ENCODE results near the gene TUBB4B.
A peak's percentile ranks its signal among the peaks of the same experiment; 100 is the strongest.

TUBB4B gene

DNA sequence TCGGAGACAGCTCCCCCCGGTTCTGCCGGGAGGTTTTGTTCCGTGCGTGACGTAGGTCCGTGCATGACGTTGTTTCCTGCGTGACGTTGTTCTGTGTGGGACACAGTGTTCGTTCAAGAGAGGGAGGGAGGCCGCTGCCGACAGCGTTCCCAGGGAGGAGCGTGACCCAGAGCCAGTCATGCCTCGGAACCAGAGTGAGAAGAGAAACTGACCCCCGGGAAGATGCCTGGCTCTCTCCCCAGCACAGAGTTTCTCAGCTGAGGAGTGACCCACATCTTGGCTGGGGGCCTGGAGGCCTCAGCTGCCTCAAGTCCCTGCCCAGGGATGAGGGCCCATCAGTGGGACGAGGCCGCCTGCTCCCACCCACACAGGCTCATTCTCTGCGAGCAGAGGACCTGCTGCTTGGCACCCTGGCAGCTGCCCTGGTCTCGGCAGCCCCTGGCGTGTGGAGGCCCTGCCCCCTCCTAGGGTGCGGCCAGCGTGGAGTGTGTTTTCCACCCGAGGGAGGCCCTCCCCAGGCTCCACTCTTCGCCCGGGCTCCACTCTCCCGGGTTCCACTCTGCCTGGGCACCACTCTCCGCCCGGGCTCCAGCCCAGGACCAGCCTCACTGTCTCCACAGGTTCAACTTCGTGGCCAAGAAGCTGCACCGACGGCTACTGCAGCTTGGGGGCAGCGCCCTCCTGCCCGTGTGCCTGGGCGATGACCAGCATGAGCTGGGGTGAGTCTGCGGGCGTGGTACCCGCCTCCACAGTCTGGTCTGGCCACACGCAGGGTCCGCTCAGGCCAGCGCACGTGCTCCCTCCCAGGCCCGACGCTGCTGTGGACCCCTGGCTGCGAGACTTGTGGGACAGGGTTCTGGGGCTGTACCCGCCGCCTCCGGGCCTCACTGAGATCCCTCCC lies 27.7 kb upstream of the TUBB4B start:
- no peak for DNase-seq

DNA sequence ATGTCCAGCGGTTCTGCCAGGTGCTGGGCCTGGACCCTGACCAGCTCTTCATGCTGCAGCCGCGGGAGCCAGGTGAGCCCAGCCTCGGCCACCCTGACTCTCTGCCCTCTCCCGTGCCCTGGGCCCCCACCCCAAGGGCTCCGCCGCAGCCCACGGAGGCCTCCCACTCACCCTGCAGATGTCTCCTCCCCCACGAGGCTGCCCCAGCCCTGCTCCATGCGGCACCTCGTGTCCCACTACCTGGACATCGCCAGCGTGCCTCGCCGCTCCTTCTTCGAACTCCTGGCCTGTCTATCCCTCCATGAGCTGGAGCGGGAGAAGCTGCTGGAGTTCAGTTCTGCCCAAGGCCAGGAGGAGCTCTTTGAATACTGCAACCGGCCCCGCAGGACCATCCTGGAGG lies 26.5 kb upstream of the TUBB4B start:
- DNase-seq = no peak

DNA sequence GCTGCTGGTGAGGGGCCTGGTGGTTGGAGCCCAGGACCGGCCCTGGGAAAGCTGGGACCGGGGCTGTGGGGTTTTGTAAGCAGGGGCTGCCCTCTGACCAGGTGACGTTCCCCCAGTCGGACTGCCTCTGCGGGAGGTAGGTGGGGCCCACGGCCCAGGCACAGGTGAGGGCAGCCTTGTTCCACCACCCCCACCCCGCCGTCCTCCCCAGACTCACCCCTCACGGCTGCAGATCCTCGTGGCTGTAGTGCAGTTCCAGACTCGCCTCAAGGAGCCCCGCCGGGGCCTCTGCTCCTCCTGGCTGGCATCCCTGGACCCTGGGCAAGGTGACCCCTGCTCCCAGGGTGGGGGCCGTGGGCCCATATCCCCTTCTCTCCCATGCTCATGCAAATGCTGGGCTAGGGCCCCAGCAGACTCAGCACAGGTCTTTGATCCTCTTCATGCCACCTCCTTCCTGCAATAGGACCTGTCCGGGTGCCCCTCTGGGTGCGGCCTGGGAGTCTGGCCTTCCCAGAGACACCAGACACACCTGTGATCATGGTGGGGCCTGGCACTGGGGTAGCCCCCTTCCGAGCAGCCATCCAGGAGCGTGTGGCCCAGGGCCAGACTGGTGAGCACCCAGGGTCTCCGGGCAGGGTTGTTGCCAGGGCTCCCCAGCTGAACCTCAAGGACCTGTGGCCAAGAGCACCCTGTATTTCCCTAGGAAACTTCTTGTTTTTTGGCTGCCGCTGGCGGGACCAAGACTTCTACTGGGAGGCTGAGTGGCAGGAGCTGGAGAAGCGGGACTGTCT lies 25.7 kb upstream of the TUBB4B start:
- no peak for DNase-seq

DNA sequence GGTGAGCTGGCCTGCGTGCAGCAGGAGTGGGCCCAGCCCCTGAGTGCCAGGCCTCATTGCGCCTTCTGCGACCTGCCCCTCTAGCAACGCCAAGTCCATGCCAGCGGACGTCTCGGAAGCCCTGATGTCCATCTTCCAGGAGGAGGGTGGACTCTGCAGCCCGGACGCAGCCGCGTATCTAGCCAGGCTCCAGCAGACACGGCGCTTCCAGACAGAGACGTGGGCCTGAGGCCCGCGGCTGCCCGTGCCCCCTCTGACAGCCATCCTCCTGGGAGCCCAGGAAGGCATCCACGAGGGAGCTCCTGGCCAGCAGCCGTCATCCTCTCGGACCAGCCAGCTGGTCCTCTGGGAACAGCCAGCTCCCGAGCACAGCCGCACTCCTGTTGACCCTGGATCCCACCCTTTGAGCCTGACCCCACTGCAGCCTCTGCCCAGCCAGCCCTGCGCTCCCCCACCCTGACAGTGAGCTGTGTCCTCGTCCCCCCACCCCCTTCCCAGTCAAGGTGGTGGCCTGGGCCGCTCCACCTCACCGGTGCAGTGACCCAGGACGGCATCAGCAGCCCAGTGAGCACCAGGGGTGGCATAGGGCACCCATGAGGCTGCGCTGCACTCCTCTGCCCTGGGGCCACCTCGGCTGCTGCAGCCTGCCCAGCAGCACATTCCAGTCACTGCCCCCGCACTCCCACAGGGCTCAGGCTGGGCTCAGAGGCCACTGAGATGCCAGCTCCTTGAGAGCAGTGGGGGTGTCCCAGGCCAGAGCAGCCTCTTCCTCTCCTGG lies 24.7 kb upstream of the TUBB4B start:
- no peak for DNase-seq

DNA sequence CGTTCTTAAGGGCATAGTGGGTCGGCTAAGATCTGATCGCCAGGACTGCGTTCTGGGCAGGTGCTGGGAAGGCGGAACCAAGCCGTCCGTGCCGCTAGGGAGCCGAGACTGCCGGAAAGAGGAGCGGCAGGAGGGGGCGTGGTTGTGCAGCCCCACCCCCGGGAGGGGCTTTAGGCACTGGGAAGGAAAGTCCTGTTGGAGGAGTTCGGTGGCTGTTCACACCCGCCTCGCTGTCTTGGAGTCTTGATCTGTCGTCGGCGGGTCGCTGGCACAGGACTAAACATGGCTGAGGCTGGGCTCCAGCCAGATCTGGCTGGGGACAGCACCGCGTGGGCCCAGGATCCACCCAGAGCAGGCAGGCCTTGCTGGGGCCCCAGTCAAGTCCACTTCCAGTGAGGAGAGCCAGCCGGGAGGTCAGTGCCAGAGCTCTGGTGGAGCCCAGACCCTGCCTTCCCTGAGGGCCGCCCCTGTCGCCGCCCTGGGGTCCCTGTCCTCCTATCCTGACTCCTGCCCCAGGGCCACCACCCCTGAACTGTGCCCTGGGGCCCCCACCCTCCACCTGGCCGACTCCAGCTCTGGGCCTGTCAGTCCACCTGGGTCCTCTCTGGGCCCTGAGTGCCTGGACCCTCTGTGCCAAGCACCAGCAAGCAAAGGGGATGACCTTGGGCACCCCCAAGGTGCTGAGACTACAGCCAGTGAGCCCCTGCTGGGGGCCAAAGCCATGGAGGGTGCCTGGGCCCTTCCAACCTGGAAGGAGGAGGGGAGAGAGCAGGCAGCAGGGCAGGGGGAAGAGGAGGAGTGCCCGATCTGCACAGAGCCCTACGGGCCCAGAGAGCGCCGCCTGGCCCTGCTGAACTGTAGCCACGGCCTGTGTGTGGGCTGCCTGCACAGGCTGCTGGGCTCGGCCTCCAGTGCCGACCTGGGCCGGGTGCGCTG lies 23.5 kb upstream of the TUBB4B start:
- DNase-seq = no peak

DNA sequence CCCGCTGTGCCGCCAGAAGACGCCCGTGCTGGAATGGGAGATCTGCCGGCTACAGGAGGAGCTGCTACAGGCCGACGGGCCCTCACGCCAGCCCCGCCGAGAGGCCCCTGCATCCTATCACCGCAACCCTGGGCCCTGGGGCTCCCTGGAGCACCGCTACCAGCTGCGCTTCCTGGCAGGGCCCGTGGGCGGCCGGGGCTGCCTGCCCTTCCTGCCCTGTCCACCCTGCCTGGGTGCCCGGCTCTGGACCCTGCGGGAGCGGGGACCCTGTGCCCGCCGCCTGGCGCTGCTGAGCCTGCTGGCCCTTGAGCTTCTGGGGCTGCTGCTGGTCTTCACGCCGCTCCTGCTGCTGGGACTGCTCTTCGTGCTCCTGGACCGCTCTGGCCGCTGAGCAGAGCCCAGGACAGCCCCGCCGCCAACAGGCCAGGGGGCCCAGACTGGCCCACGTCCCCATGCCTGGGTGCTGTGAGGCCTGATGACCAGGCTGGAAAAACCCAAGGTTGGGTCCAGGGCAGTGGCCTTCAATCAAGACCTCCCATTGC lies 22.8 kb upstream of the TUBB4B start:
- no peak for DNase-seq

DNA sequence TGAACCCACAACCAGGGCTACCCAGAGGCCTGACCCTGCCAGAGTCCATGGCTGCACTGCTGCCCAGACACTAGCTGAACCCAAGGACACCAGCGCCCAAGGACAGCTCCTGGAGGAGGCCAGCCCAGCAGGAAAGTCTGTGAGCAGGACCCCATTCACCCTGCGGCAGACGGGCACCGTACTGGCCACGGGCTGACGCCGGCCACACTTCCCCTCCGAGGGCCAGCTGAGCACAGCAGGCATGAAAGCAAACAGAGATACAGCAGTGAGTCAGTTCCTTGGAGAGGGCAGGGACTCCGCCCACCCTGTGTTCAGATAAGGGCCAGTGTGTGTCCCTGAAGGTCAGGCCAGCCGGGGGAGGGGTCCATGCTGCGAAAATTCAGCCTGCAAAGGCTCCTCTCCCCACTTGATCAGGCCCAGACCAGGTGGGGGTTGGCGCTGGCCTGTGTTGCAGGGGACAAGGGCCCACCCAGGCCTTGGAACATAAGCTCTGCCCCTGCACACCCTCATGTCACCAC lies 22.3 kb upstream of the TUBB4B start:
- DNase-seq = peak; percentile 22

DNA sequence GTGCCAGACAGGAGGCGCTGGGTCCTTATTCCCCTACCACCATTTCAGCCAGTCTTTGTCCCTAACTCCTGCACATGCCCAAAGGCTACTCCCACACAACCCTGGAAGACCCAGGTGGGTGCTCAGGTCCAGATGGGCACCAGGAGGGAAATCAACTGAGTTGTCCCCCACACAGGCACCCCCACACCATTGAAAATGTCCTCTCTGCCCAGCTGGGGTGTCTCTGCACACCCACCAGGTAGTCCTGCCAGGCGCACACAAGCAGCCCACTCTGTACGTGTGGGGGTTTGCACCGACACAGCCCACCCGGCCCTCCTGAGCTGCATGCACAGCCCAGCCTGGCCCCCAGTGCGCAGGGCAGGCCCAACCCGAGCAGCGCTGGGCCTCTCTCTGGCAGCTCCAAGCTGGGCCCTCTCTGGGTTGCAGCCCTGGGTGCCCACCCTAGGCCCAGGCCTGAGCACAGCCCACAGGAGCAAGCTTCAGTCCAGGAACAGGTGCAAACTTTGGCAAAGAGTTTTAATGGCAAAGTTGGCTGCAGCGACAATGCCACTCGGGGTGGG lies 21.2 kb upstream of the TUBB4B start:
- no peak for DNase-seq

DNA sequence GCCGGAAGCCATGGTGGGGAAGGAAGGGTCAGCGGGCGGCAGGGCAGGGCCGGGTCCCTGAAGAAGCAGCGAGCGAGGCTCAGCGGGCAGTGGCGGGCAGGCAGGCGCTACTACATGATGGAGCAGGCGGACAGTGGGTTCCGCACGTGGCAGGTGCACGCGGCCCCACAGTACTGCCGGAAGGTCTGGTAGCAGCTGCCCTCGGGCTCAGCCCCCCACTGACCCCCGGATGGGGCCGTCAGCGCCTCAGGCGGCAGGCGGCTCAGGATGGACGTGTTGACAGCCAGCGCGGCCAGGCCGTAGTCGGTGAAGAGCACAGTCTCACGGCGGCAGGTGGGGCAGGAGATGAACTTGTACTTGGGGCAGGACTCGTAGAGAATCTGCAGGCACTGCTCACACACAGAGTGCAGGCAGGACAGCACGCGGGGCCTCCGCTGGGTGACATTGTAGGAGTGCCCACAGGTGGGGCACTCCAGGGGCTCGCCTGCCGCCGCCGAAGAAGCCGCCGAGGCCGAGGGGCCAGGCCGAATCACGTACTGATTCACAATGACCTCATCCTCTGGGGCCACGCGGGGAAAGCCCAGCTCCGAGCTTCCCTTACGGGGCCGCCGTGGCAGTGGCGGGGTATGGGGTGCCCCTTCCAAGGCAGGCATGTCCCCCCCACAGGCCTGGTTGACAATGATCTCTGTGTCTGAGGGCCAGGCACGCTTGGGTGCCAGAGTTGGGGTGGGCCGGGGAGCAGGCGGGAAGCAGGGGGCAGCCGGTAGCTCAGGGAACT lies 20.6 kb upstream of the TUBB4B start:
- DNase-seq = no peak

DNA sequence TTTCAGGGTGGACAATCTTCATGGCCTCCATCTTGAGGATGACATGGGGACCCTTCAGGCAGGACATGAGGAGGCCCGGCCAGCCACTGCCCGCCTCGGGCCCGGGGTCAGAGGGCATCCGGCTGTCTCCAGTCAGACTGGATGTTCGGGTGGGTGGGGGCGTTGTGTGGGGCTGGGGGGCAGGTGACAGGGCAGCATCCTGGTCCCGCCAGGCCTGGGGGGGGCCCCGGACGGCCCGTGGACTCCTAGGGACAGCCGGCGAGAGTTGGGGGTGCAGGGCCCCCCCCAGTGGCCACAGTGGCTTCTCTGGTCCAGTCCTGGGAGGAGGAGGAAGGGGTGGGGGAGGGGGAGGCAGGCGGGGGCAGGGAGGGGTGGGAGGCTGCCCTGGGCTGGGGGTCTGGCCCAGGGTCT lies 20.0 kb upstream of the TUBB4B start:
- DNase-seq = no peak

DNA sequence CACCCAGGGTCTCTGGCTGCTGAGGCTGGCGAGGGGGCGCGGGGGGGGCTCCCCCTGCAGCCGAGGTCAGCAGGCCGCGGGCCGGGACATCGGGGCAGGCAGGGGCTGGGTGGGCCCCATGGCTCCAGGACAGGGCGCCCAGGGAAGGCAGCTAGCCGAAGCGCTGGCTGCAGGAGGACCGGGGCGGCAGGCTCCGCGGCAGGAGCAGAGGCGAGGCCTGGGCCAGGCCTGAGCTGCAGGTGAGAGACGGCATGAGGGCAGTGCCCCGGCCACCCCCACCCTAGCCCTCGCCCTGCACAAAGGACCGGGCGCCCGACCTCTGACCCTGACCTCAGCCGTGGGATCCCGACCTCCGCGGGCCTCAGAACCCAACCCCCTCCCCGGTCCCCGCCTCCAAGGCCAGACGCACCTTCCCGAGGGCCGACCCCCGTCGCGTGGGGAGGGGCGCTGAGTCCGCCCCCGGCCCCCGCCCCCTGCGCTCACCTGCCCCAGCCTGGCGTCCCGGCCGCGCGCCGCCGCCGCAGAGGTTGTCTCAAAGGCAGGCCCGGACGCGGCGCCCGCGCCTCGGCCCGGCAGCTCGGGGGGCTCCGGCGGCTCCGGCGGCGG lies 19.5 kb upstream of the TUBB4B start:
- DNase-seq = no peak

DNA sequence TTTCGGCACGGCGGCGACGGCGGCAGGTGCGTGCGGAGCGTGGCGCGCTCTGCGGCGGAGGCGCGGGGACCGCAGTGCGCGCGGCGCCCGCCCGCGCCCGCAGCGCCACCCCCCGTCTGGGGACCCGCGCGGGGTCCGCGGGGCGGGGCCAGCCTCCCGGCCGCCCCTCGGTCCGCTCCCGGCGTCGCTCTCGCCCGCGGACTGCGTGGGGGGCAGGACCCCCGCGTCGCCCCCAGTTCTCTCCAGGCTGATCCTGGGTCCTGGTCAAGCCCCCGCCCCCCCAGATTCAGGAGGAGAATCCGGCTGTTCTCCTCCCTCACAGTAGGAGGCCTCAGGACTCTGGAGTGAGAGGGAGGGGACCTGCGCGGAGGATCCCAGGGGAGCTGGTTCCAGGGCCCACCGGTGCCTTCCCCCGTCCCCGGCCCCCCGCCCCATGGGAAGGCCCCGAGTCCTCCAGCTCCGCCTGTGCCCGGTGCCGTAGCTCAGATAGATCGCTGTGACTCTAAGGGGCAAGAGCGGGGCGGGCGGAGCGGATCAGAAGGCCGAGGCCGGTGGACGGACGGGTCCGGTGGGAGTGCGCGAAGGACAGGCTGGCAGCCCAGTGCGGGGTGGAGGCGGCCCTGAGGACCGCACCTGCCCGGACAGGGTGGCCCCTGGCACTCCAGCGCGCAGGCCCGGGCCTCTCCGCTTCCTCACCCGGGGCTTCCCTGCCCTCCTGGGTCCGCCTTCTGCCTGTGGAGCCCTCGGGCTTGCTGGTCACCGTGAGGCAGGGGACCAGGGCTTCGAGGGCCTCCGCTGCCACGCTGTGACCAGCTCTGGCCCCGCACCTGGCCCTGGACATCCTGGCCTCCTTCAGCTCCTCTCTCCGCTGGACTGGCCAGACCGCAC lies 18.7 kb upstream of the TUBB4B start, which contains the start of gene RNF208:
Gene RNF208 (minus strand): TSS at position 51 of the 888 bp plus-strand sequence. CDS start 1,028 bp downstream, outside the sequence.
- DNase-seq = no peak

DNA sequence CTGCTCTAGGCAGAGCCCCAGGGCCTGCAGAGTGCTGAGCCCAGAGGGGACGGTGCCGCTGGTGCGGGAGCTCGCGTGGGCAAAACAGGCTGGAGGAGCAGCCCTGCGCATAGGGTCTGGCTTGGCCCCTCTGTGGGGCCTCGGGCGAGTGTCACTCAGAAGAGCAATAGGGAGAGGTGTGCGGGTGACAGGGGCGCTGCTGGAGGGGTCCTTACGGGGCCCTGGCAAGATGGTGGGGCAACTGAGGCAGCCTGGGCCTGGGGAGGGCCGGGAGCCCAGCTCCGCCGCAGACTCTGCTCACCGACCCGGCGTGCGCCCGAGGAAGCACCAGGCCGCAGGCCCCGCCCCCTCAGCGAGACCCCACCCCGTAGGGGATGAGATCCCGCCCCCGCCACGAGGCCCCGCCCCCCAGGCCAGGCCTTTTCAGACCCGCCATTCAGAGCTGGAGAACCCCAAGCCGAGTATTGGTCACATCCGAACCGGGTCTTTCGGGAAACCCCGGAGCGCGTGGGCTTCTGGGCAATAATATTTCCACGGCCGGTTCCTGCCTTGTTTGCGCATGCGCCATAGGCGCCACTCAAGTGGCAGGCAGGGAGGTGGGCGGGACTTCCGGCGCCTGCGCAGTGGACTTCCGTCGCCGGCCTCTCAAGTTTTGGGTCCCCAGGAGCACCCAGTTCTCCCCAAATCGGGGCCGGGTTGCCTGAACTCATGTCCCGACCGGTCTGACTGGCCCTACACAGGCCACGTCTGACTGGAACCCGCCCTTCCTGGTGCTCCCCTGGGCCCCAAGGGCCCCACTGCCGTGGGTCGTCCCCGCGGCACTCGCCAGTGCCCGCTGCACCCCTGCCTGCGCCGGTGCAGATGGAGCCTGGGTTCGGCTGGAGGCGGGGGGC lies 17.8 kb upstream of the TUBB4B start:
- peak; percentile 99 for DNase-seq

DNA sequence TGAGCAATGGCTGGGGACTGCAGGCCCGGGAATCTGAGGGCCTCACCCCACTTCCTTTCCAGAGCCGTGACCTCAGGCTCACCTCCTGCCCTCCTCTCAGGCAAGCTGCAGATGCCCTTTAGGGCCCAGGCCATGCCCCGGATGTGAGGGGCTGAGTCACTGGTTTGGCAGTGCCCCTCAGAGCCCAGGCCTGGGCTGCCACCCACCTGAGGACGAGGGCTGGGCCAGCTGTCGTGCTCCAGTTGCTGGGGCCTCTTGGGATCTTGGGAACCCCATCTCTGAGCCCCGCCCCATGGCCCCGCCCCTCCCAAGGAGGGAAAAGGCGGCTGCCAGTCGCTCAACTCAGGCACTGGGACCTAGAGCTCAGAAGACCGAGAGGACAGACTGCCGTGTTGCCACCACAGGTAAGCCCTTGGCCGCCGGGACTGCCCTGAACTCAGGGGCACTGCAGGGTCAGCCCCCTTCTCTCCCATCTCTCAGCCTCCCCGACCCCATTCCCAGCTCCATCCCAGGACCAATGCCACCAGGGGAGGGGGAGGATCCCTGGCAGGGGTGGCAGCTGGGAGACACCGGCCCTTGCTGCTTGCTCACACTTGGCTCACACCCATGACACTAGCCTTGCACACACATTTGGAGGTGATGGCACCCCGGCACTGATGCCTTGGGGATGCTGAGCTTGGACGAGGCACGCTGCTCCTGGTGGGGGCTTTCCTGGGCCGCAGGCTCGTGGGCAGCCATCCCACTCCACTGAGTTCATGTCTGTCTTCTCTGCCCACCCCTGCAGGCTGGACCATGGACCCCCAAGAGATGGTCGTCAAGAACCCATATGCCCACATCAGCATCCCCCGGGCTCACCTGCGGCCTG lies 16.0 kb upstream of the TUBB4B start, which contains the start of gene CYSRT1:
Gene CYSRT1 (plus strand): TSS at position 345 of the 865 bp plus-strand sequence. CDS start 448 bp downstream, at position 793.
- peak; percentile 47 for DNase-seq

DNA sequence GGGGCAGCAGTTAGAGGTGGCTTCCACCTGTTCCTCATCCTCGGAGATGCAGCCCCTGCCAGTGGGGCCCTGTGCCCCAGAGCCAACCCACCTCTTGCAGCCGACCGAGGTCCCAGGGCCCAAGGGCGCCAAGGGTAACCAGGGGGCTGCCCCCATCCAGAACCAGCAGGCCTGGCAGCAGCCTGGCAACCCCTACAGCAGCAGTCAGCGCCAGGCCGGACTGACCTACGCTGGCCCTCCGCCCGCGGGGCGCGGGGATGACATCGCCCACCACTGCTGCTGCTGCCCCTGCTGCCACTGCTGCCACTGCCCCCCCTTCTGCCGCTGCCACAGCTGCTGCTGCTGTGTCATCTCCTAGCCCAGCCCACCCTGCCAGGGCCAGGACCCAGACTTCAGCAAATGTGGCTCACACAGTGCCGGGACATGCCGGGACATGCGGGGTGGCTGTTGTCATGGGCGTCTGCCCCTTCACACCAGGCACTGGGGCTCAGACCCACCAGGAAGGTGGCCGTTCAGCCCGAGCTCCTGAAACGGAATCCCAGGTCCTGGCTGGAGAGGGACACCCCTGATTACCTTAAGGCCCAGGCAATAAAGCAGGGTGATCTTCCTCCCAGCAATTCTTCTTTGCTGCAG lies 15.3 kb upstream of the TUBB4B start:
- DNase-seq = no peak
